Pancreas (tissue), 10 donors: ENCODE results near the gene GNAQ. TPM values are rescaled to one million over a fixed set of nuclear protein-coding genes. Genes with fewer than 3 reads are reported as not detected.
A peak's percentile ranks its signal among the peaks of the same experiment; 100 is the strongest.

Source experiments
- ATAC-seq, 4 donors: fragments of 200-7000 bp; cut with Tn5 transposase; one replicate each; pipeline versions ENCODE4 v1.8.0 to v1.9.1; 2020; ENCODE audit warnings: mild to moderate bottlenecking in 4 of 4, moderate library complexity in 4 of 4
- DNase-seq, 6 donors: peaks; one replicate each; pipeline ENCODE4 v3.0.0-alpha.2; 2020
- FAIRE-seq: peaks from 2 replicates; lab custom pipeline; 2012; peaks lifted over from hg19 to GRCh38; lab: Jason Lieb, UNC
- H3K27ac ChIP-seq, 4 donors: fragments of 200-600 bp; sonication (generic); 1 replicate in 3 of 4; 2 replicates in 1 of 4; pipeline versions ENCODE4 v1.5.0 to v1.8.0; 2020
- H3K27me3 ChIP-seq, 4 donors: fragments of 200-600 bp; one replicate each; pipeline ENCODE4 v1.8.0; 2021
- H3K36me3 ChIP-seq, 3 donors: fragments of 200-600 bp; sonication (generic) in 1 of 3; one replicate each; pipeline versions ENCODE4 v1.5.0 to v1.8.0; 2020 to 2021
- H3K4me1 ChIP-seq, 3 donors: fragments of 200-600 bp; one replicate each; pipeline ENCODE4 v1.8.0; 2021
- H3K4me3 ChIP-seq, 4 donors: fragments of 200-600 bp; sonication (generic) in 2 of 4; one replicate each; pipeline versions ENCODE4 v1.5.0 to v1.8.0; 2020 to 2021
- H3K9me3 ChIP-seq, 4 donors: fragments of 200-600 bp; one replicate each; pipeline ENCODE4 v1.8.0; 2021
- CTCF ChIP-seq, 4 donors: fragments of 200-600 bp; sonication (generic) in 3 of 4; IDR thresholded peaks; one replicate each; pipeline versions ENCODE4 v1.5.0 to v1.8.0; 2021; ENCODE audit warnings: antibody characterized with exemption in 4 of 4
- WGBS, 2 donors: extraction: QIAGEN DNeasy Blood & Tissue Kit; methylation state at CpG; one replicate each; pipeline ENCODE4 v1.1.7; 2013; 5-methylcytosine and 5-hydroxymethylcytosine counted together
- intact Hi-C, 3 donors: fragments of 100-400 bp; cut with DNase I; formaldehyde crosslinking; loops; one replicate each; pipeline versions ENCODE4 v1.11.1 to v1.14.2; 2022
- polyA plus RNA-seq, 2 donors: library from polyadenylated mRNA; stranded (reverse); fragments of 200-250 nt; gene quantifications; one replicate each; pipeline ENCODE4 v1.2.3, GENCODE V29; 2013
- total RNA-seq, 6 donors: library from RNA; stranded (reverse); fragmentation: NEBNext Ultra II Directional in 4 of 6; extraction: Animal tissue kit (Norgen Biotek cat#: 25700) in 4 of 6; gene quantifications; one replicate each; pipeline versions ENCODE4 v1.2.1 to v1.2.4, GENCODE V29; 2021 to 2023
- donor health status: healthy with polysubstance abuse.
- donor health status: DM: no; HTN: no; CAD: no; lungs with moderate emphysema.
- donor health status: DM: no; HTN: no; CAD: no.
- donor health status: control.
- donor health status: control.
- donor health status: Bipolar disorder and iron deficiency.
- donor health status: DM: yes; HTN: yes; CAD: no.
- donor health status: DM: no; HTN: no; CAD: no.
- donor health status: DM: no; HTN: no; CAD: no.
- donor health status: DM: yes; HTN: yes; CAD: no.

GNAQ gene
- total and polyA plus RNA-seq, 8 donors = 6.7 to 33.8 (median 18.2) TPM

- 0 to 2% methylated on average over 8 of the region's 8 CpGs for WGBS, 2 donors
- Histone ChIP-seq H3K4me3 (peak overlapping the region; percentile 34 to 84 (median 66)), H3K9me3 (no peaks in the 10 kb centered on the region), H3K27me3 (no peaks in the 10 kb centered on the region), H3K4me1 (peaks cover 25 to 46% (median 32%) of the 10 kb centered on the region in 3 donors), H3K27ac (peak overlapping the region; percentile 62 to 95 (median 92)), H3K36me3 (no peaks in the 10 kb centered on the region)
- ATAC-seq (peak in 2 of 4 donors; percentile 7 to 11), FAIRE-seq (no peak), DNase-seq (peak in 1 of 6 donors; percentile 46)
- intact Hi-C loops = loop anchor here in 1 of 3 donors (10.0 kb wide), 1 partner anchor 185 kb away; no protein-coding TSS in a partner anchor
- TF ChIP-seq CTCF (IDR thresholded peaks at IDR 0.05) = no peak
Measured at GRCh38 chr9:78030296-78030552, 1.4 kb downstream of the GNAQ start.

GRCh38 chr9:78029551-78030295 lies 1.9 kb downstream of the GNAQ start:
- H3K4me3 ChIP-seq = peak overlapping the region; percentile 34 to 84 (median 66)
- no peak for FAIRE-seq
- intact Hi-C loops = loop anchor here in 2 of 3 donors (10.0 kb wide), 2 partner anchors 115 to 185 kb away; no protein-coding TSS in a partner anchor
- H3K9me3 ChIP-seq = no peaks in the 10 kb centered on the region
- no peak for TF ChIP-seq CTCF (IDR thresholded peaks at IDR 0.05)
- H3K4me1 ChIP-seq = peaks cover 27 to 42% (median 30%) of the 10 kb centered on the region in 3 donors
- no peak for DNase-seq
- H3K27ac ChIP-seq = peak overlapping the region; percentile 62 to 95 (median 92)
- no peaks in the 10 kb centered on the region for H3K36me3 ChIP-seq
- no peaks in the 10 kb centered on the region for H3K27me3 ChIP-seq
- ATAC-seq = no peak
- 4 to 5% methylated on average over 7 of the region's 7 CpGs for WGBS, 2 donors

DNA sequence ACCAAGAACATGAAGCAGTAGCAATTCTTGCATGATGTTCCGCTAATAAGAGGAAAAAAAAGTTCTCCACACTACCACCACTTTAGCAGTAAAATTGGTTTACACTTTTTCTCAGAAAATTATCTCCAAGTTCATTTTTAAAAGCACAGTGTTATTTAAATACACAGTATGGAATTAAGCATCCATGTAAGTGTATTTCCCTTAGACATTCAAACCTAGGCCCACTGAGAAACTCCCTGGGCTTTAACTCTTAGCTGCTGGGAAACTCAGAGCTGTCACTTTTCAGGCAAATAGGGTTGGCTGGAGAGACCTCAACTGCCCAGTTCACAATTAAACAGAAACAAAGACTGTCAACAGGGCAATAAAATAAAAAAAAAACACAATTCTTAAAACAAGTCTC lies 2.7 kb downstream of the GNAQ start:
- WGBS, 2 donors = 75 to 84% methylated on average over 1 of the region's 1 CpG
- Histone ChIP-seq H3K27ac (peak overlapping the region in 1 of 4 donors; percentile 95), H3K4me1 (peaks cover 19 to 34% (median 27%) of the 10 kb centered on the region in 3 donors), H3K27me3 (no peaks in the 10 kb centered on the region), H3K4me3 (peak overlapping the region in 2 of 4 donors; percentile 67 to 84), H3K36me3 (no peaks in the 10 kb centered on the region), H3K9me3 (no peaks in the 10 kb centered on the region)
- ATAC-seq = no peak
- DNase-seq = no peak
- no peak for FAIRE-seq
- intact Hi-C loops = loop anchor here in 1 of 3 donors (10.0 kb wide), 1 partner anchor 114 kb away; no protein-coding TSS in a partner anchor
- no peak for TF ChIP-seq CTCF (IDR thresholded peaks at IDR 0.05)

DNA sequence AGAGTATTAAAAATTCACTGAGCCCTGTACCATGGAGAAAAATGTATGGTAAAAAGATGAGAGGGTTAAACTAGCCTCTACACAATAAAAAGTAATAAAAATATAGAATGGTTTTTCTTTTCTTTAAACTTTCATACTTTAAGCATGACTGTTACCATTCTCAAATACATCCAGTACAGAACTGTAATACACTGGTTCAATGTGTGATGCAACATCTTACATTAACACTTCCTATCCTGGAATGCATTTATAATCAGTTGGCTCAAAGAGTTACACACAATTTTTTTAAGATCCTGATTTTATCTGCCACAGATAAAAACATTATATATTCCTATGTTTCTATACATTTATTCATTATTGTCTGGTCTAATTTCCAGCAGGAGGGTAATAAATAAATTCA lies 4.7 kb downstream of the GNAQ start:
- no peaks in the 10 kb centered on the region for H3K36me3 ChIP-seq
- H3K27me3 ChIP-seq = no peaks in the 10 kb centered on the region
- H3K4me1 ChIP-seq = peaks cover 10 to 37% (median 27%) of the 10 kb centered on the region in 3 donors
- intact Hi-C loops = loop anchor here in 1 of 3 donors (10.0 kb wide), 1 partner anchor 112 kb away; no protein-coding TSS in a partner anchor
- H3K27ac ChIP-seq = no peak overlapping the region
- no peaks in the 10 kb centered on the region for H3K9me3 ChIP-seq
- ATAC-seq (no peak), DNase-seq (no peak), FAIRE-seq (peak; percentile 20)
- H3K4me3 ChIP-seq = no peak overlapping the region
- no peak for TF ChIP-seq CTCF (IDR thresholded peaks at IDR 0.05)

- 90 to 91% methylated on average over 1 of the region's 1 CpG for WGBS, 2 donors
- DNase-seq = no peak
- Histone ChIP-seq H3K27me3 (no peaks in the 10 kb centered on the region), H3K27ac (no peak overlapping the region), H3K9me3 (no peaks in the 10 kb centered on the region), H3K4me3 (no peak overlapping the region), H3K4me1 (peaks cover 10 to 41% (median 27%) of the 10 kb centered on the region in 3 donors), H3K36me3 (no peaks in the 10 kb centered on the region)
- TF ChIP-seq CTCF (IDR thresholded peaks at IDR 0.05) = no peak
- intact Hi-C loops = loop anchor here in 1 of 3 donors (10.0 kb wide), 1 partner anchor 112 kb away; no protein-coding TSS in a partner anchor
- no peak for FAIRE-seq
- ATAC-seq = no peak
Measured at GRCh38 chr9:78026416-78026815, 5.2 kb downstream of the GNAQ start.
